T-cell (primary cell): ENCODE results near the gene HSD17B8. TPM values are rescaled to one million over a fixed set of nuclear protein-coding genes. Genes with fewer than 3 reads are reported as not detected.

ENCODE experiments used
- ATAC-seq, 4 experiments: fragments of 200-7000 bp in 3 of 4; fragments of 150-1000 bp in 1 of 4; cut with Tn5 transposase; replicated peaks in 1 of 4; 1 replicate in 3 of 4; 2 replicates in 1 of 4; pipeline ENCODE4 v1.10.0; 2021; ENCODE audit warnings: moderate library complexity in 3 of 4, mild to moderate bottlenecking in 2 of 4, moderate number of reproducible peaks in 1 of 4
- CTCF ChIA-PET, 2 donors: fragments of 300-600 bp; sonication (Branson Sonifier 250); formaldehyde crosslinking; loops; one replicate each; lab custom pipeline; 2022; ENCODE audit warnings: antibody characterized with exemption in 2 of 2; lab: Charles Lee
- POLR2A ChIA-PET, 2 donors: fragments of 300-600 bp; sonication (Branson Sonifier 250); formaldehyde crosslinking; loops; one replicate each; lab custom pipeline; 2022; ENCODE audit warnings: antibody characterized with exemption in 2 of 2; lab: Charles Lee
- DNase-seq, 35 experiments: peaks; one replicate each; pipeline versions ENCODE4 v3.0.0 to v3.0.0-alpha.2; 2013 to 2023
- H3K27ac ChIP-seq: one replicate; pipeline ENCODE4 v1.5.1; 2013; ENCODE audit warnings: low read length
- H3K27me3 ChIP-seq, 2 experiments: replicated peaks in 1 of 2; 1 replicate in 1 of 2; 2 replicates in 1 of 2; pipeline versions ENCODE4 v1.6.1 to v1.7.0; 2013; ENCODE audit warnings: low read length in 1 of 2, mixed read lengths in 1 of 2; ENCODE audit not compliant: control insufficient read depth in 2 of 2, insufficient read depth in 2 of 2; ENCODE audit errors: extremely low read depth in 1 of 2
- H3K36me3 ChIP-seq, 2 donors: 1 replicate in 1 of 2; 2 replicates in 1 of 2; pipeline versions ENCODE4 v1.6.1 to v1.7.0; 2013; ENCODE audit warnings: low read length in 1 of 2; ENCODE audit not compliant: control insufficient read depth in 2 of 2, insufficient read depth in 1 of 2; ENCODE audit errors: extremely low read depth in 1 of 2
- H3K4me1 ChIP-seq, 2 experiments: 1 replicate in 1 of 2; 2 replicates in 1 of 2; pipeline versions ENCODE4 v1.6.1 to v1.7.0; 2013; ENCODE audit warnings: low read length in 2 of 2, mixed read lengths in 1 of 2; ENCODE audit not compliant: insufficient read depth in 2 of 2, control insufficient read depth in 1 of 2; ENCODE audit errors: extremely low read depth in 1 of 2
- H3K4me3 ChIP-seq, 2 donors: 1 replicate in 1 of 2; 2 replicates in 1 of 2; pipeline versions ENCODE4 v1.5.1 to v1.7.0; 2013; ENCODE audit warnings: mild to moderate bottlenecking in 2 of 2, low read length in 1 of 2, moderate library complexity in 1 of 2; ENCODE audit not compliant: control insufficient read depth in 1 of 2; ENCODE audit errors: extremely low read depth in 1 of 2
- H3K9me3 ChIP-seq: 2 replicates; pipeline ENCODE4 v1.7.0; 2013
- H3K27ac Mint-ChIP-seq, 2 donors: one replicate each; pipeline ENCODE4 v1.8.0; 2020 to 2021; ENCODE audit warnings: mild to moderate bottlenecking in 2 of 2, mixed read lengths in 2 of 2
- H3K27me3 Mint-ChIP-seq, 2 donors: one replicate each; pipeline ENCODE4 v1.8.0; 2021 to 2022; ENCODE audit warnings: mixed read lengths in 2 of 2
- H3K36me3 Mint-ChIP-seq: one replicate; pipeline ENCODE4 v1.8.0; 2021; ENCODE audit warnings: mixed read lengths
- H3K4me1 Mint-ChIP-seq, 3 donors: one replicate each; pipeline ENCODE4 v1.8.0; 2020 to 2022; ENCODE audit warnings: mixed read lengths in 3 of 3, mild to moderate bottlenecking in 1 of 3
- H3K4me3 Mint-ChIP-seq, 3 donors: one replicate each; pipeline ENCODE4 v1.8.0; 2020 to 2022; ENCODE audit warnings: mild to moderate bottlenecking in 3 of 3, mixed read lengths in 3 of 3, moderate library complexity in 3 of 3
- H3K9me3 Mint-ChIP-seq, 3 donors: one replicate each; pipeline ENCODE4 v1.8.0; 2020 to 2022; ENCODE audit warnings: mixed read lengths in 3 of 3
- WGBS: methylation state at CpG from one replicate; pipeline ENCODE4 v1.1.5; 2013; ENCODE audit warnings: missing lambda C conversion rate; ENCODE audit not compliant: insufficient coverage; 5-methylcytosine and 5-hydroxymethylcytosine counted together
- total RNA-seq, 35 experiments: library from RNA in 6 of 35; stranded (reverse) in 6 of 35; fragments of 120-200 nt in 1 of 35; gene quantifications; one replicate each; pipeline versions ENCODE4 v1.2.1 to v1.2.4 and lab custom pipeline; 2013 to 2026

HSD17B8 gene
- total RNA-seq, 5 donors from 2014 or later (not counting 1 experiment from before 2014, with no cell fraction given) = 13.9 to 27.7 (median 24.4) TPM

DNA sequence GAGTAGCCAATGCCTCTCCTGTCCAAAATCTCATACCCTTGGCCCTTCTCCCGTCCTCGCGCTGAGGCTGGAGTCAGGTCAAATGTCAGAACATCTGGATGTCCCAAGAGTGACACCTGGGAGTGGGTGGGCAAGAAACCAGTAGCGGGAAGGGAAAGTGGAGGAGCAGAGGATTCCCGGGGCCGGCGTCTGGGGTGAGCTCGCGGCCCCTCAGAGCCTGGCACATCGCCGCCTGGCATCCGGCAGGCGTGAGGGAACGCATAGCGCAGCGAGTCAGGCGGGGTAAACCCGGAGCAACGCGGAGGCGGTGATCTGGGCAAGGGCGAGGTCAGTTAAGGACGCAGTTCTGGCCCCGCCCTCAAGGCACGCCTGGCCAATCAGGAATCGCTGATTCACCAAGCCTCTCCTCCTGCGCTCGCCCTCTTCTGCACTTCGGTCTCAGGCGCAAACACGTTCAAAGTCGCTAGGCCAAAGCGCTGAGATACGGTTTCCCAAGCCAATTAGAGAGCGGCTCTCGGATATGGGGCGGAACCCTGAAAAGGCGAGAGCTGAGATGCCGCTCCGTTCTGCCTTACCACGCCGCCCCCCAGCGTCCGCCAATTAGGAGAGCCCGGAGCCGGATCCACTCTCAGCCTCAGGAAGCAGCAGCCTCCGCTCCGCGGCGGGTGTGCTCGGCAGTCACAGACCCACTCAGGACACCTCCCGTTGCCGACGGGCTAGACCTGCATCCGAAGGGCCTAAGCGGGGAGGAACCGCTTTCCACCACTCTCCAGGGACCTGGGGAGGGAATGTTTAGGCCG is 44.7 kb downstream of the HSD17B8 start:
- CTCF ChIA-PET = interaction anchor here in 1 of 2 donors (0.6 to 2.3 kb wide), 28 partner anchors 11 to 381 kb away, joined by 3 to 16 read pairs (median 5); partner anchors contain the start of genes HLA-DPB1, HSD17B8, PFDN6 and RGL2
- DNase-seq = peak; percentile 91 to 99 (median 94)
- Mint-ChIP-seq H3K27me3 (no peaks in the 10 kb centered on the region), H3K4me1 (peaks cover 38 to 39% (median 39%) of the 10 kb centered on the region in 3 donors), H3K9me3 (no peaks in the 10 kb centered on the region), H3K36me3 (peaks cover 5% of the 10 kb centered on the region), H3K27ac (peak overlapping the region; percentile 98), H3K4me3 (peak overlapping the region; percentile 87 to 97 (median 87))
- peak overlapping the region; percentile 95 for H3K27ac ChIP-seq
- peak; percentile 87 to 90 (median 90) for ATAC-seq
- H3K4me3 ChIP-seq = peak overlapping the region; percentile 58 to 83
- POLR2A ChIA-PET = interaction anchor here (0.6 to 1.1 kb wide), 5 partner anchors 22 to 277 kb away, joined by 3 read pairs; no protein-coding TSS in a partner anchor
- peaks cover 0 to 2% of the 10 kb centered on the region in 2 experiments for H3K27me3 ChIP-seq
- peaks cover 19 to 31% of the 10 kb centered on the region in 2 experiments for H3K4me1 ChIP-seq
- H3K36me3 ChIP-seq = peaks cover 0 to 16% of the 10 kb centered on the region in 2 donors
- no peaks in the 10 kb centered on the region for H3K9me3 ChIP-seq
- WGBS = 1% methylated on average over 51 of the region's 58 CpGs

DNA sequence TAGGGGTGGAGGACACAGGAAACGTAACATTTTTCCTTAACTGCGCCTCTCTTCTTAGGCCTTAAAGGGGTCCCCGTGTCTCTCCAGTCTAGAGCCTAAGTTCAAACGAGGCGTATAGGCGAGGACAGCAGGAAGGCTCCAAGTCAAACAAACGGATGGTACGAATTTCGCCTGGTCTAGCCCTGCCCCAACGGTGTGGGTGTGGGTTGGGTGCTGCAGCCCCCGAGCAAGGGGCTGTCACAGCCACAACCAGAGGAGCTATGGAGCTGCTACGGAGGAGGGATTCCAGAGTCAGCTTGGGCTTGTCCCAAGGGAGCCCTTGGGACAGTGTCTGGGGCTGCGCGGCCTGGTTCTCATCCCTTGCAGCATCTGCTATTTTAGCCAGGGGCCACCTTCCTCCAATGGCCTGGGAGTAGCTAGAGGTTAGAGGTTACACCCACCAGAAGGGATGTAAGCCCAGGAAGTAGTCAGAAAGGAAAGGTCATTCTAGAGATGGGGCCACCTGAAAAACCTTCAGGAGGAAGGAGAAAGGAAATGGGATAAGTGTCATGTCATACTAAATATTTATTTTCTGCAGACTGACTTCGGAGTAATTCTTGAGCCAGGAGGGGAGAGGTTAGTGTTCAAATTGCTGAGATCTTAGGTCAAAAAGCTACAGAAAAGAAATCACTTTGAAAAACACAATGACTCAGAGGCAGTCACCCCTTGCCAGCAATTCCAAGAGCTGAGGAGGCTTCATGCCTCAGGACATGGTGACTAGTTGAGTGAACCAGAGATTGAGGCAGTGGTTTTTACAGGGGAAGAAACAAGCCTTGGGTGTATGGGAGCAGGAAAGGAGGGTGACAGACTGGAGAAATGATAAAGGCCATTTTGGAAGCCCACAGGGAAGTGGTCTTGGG is 45.5 kb downstream of the HSD17B8 start:
- Histone ChIP-seq H3K27me3 (peaks cover 0 to 2% of the 10 kb centered on the region in 2 experiments), H3K4me3 (peak overlapping the region; percentile 58 to 83), H3K4me1 (peaks cover 19 to 31% of the 10 kb centered on the region in 2 experiments), H3K9me3 (no peaks in the 10 kb centered on the region), H3K27ac (peak overlapping the region; percentile 95), H3K36me3 (peaks cover 0 to 16% of the 10 kb centered on the region in 2 donors)
- peaks cover 5% of the 10 kb centered on the region for H3K36me3 Mint-ChIP-seq
- no peaks in the 10 kb centered on the region for H3K9me3 Mint-ChIP-seq
- H3K4me3 Mint-ChIP-seq = peak overlapping the region; percentile 87 to 97 (median 87)
- WGBS = 26% methylated on average over 11 of the region's 15 CpGs
- peaks cover 38 to 39% (median 39%) of the 10 kb centered on the region in 3 donors for H3K4me1 Mint-ChIP-seq
- ChIA-PET CTCF (interaction anchor here in 1 of 2 donors (1.0 to 2.3 kb wide), 14 partner anchors 14 to 316 kb away, joined by 3 to 16 read pairs (median 8); partner anchors contain the start of genes RGL2, RING1, RPS18 and VPS52), POLR2A (interaction anchor here in 1 of 2 donors (0.7 to 1.0 kb wide), 3 partner anchors 51 to 278 kb away, joined by 3 read pairs; no protein-coding TSS in a partner anchor)
- H3K27me3 Mint-ChIP-seq = no peaks in the 10 kb centered on the region
- H3K27ac Mint-ChIP-seq = peak overlapping the region; percentile 98
- ATAC-seq = no peak
- DNase-seq = no peak

DNA sequence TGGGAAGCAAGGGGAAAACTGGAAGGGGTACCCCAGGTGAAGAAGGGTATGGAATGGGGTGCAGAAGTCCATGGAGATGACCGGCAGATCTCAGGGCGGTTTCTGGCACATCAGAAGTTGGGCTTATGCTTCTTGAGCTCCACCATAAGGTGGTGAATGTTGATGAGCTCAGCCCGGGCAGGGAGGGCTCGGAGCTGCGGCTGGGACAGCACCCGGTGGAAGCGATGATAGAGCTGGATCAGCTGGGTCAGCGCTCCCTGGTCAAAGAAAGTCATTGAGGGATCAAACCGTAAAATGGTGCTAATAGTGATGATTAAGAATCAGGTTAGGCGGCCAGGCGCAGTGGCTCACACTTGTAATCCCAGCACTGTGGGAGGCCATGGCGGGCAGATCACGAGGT is 46.3 kb downstream of the HSD17B8 start:
- no peak for ATAC-seq
- Mint-ChIP-seq H3K4me3 (peak overlapping the region; percentile 87 to 97 (median 87)), H3K9me3 (no peaks in the 10 kb centered on the region), H3K27me3 (no peaks in the 10 kb centered on the region), H3K36me3 (peaks cover 5% of the 10 kb centered on the region), H3K4me1 (peaks cover 38 to 39% (median 39%) of the 10 kb centered on the region in 3 donors), H3K27ac (peak overlapping the region; percentile 98)
- no peak for DNase-seq
- ChIA-PET CTCF (no interaction called here), POLR2A (interaction anchor here in 1 of 2 donors (0.8 kb wide), 1 partner anchor 93 kb away, joined by 3 read pairs; no protein-coding TSS in a partner anchor)
- WGBS = 100% methylated on average over 2 of the region's 13 CpGs
- H3K4me3 ChIP-seq = no peak overlapping the region
- no peak overlapping the region for H3K27ac ChIP-seq
- H3K4me1 ChIP-seq = peaks cover 19 to 31% of the 10 kb centered on the region in 2 experiments
- H3K9me3 ChIP-seq = no peaks in the 10 kb centered on the region
- peaks cover 0 to 2% of the 10 kb centered on the region in 2 experiments for H3K27me3 ChIP-seq
- H3K36me3 ChIP-seq = peaks cover 0 to 19% of the 10 kb centered on the region in 2 donors

DNA sequence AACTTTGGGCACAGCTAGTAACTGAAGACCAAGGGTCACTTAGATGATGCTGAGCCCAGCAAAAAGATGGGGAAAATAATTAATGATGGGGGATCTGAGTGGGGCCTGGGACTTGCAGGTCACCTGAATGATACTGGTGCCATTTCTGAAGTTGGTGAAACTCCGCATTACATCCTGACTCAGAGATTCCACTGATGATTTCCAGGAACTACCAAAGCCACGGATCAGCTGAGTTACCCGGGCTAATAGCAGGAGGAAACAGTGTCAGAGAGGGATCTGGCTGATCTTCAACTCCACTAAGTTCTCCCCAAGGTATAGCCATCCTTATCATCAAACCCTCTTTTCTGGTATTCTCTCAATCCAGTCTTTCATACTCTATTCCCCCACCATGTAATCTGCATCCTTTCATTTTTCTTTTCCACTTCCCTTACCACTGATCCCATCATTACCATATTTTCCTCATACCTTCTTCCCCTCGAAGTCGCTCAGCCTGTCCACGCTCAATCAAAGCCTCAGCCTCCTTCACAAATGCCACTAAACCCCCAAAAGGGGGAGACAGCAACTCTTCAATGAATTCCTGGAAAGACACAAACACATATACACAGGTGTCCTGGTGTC is 47.0 kb downstream of the HSD17B8 start:
- H3K4me1 ChIP-seq = peaks cover 19 to 31% of the 10 kb centered on the region in 2 experiments
- ATAC-seq (no peak), DNase-seq (no peak)
- H3K36me3 Mint-ChIP-seq = peaks cover 5% of the 10 kb centered on the region
- H3K4me1 Mint-ChIP-seq = peaks cover 38 to 39% (median 39%) of the 10 kb centered on the region in 3 donors
- H3K36me3 ChIP-seq = peaks cover 0 to 19% of the 10 kb centered on the region in 2 donors
- ChIA-PET POLR2A (no interaction called here), CTCF (no interaction called here)
- peak overlapping the region in 2 of 3 donors; percentile 3 to 15 for H3K4me3 Mint-ChIP-seq
- no peaks in the 10 kb centered on the region for H3K9me3 ChIP-seq
- peak overlapping the region; percentile 36 to 77 for H3K27ac Mint-ChIP-seq
- H3K27me3 ChIP-seq = no peaks in the 10 kb centered on the region
- H3K27me3 Mint-ChIP-seq = no peaks in the 10 kb centered on the region
- H3K9me3 Mint-ChIP-seq = no peaks in the 10 kb centered on the region
- no peak overlapping the region for H3K4me3 ChIP-seq
- WGBS = 72% methylated on average over 6 of the region's 6 CpGs
- no peak overlapping the region for H3K27ac ChIP-seq

DNA sequence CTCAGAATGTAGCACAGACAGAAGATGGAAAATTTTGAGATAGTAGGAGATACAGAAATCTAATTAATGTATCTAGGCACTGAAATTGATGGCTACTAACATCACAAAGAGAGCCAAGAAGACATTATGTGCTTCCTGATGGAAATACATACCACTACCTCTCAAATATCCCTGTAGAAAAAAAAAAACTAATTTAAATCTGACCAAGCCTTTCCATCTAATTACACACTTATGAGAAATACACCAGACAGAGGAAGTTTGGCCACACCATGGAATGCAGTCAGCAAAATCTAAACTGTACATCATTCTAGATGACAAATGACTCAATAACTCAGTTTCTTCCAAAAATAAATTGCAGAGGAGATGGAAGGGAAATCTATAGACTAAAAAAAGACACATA is 48.3 kb downstream of the HSD17B8 start:
- POLR2A ChIA-PET = interaction anchor here in 1 of 2 donors (0.7 kb wide), 1 partner anchor 309 kb away, joined by 9 read pairs; no protein-coding TSS in a partner anchor
- peaks cover 19 to 30% of the 10 kb centered on the region in 2 experiments for H3K4me1 ChIP-seq
- ATAC-seq = no peak
- CTCF ChIA-PET = interaction anchor here in 1 of 2 donors (0.7 kb wide), 1 partner anchor 88 kb away, joined by 3 read pairs; no protein-coding TSS in a partner anchor
- H3K9me3 ChIP-seq = no peaks in the 10 kb centered on the region
- Mint-ChIP-seq H3K9me3 (no peaks in the 10 kb centered on the region), H3K4me3 (no peak overlapping the region), H3K27ac (no peak overlapping the region), H3K36me3 (peaks cover 5% of the 10 kb centered on the region), H3K27me3 (no peaks in the 10 kb centered on the region), H3K4me1 (peaks cover 38 to 39% (median 38%) of the 10 kb centered on the region in 3 donors)
- peaks cover 0 to 19% of the 10 kb centered on the region in 2 donors for H3K36me3 ChIP-seq
- H3K4me3 ChIP-seq = no peak overlapping the region
- H3K27ac ChIP-seq = no peak overlapping the region
- no peaks in the 10 kb centered on the region for H3K27me3 ChIP-seq
- DNase-seq = no peak
